Amniotic epithelial cell (primary cell): ENCODE data around the gene DIS3L2.
A peak's percentile ranks its signal among the peaks of the same experiment; 100 is the strongest.
"Not testable (repeated sequence)": the region's sequence is repeated elsewhere in the genome, so short reads cannot be mapped to it uniquely, and the experiment has no call there.

Source experiments
- DNase-seq: peaks from one replicate; pipeline ENCODE4 v3.0.0-alpha.2; 2010; ENCODE audit warnings: low read depth

The DIS3L2 gene

GRCh38 chr2:232117413-232117812 lies 155.9 kb downstream of the DIS3L2 start:
- DNase-seq = no peak

- DNase-seq = peak; percentile 19
These were observed 159.4 kb downstream of the DIS3L2 start for GRCh38 chr2:232120911-232121310.

GRCh38 chr2:232124309-232124708 lies 162.8 kb downstream of the DIS3L2 start:
- no peak for DNase-seq

GRCh38 chr2:232126301-232127099 lies 165.0 kb downstream of the DIS3L2 start:
- no peak for DNase-seq

GRCh38 chr2:232129483-232129882 lies 168.0 kb downstream of the DIS3L2 start:
- DNase-seq = no peak

- DNase-seq = no peak
These were observed 170.7 kb downstream of the DIS3L2 start for GRCh38 chr2:232132181-232132580.

GRCh38 chr2:232133078-232133477 lies 171.6 kb downstream of the DIS3L2 start:
- no peak for DNase-seq

GRCh38 chr2:232134939-232135338 lies 173.4 kb downstream of the DIS3L2 start:
- no peak for DNase-seq

- no peak for DNase-seq
These were observed 176.0 kb downstream of the DIS3L2 start for GRCh38 chr2:232137356-232138147.

GRCh38 chr2:232138441-232138840 lies 176.9 kb downstream of the DIS3L2 start:
- DNase-seq = no peak

- DNase-seq = no peak
These were observed 177.7 kb downstream of the DIS3L2 start for GRCh38 chr2:232139171-232139594.

GRCh38 chr2:232139786-232140562 lies 178.5 kb downstream of the DIS3L2 start:
- DNase-seq = peak; percentile 33

- DNase-seq = no peak
These were observed 180.1 kb downstream of the DIS3L2 start for GRCh38 chr2:232141591-232141990.

- DNase-seq = peak; percentile 27
These were observed 180.5 kb downstream of the DIS3L2 start for GRCh38 chr2:232142049-232142448.

GRCh38 chr2:232142502-232142901 lies 181.0 kb downstream of the DIS3L2 start:
- DNase-seq = no peak

GRCh38 chr2:232146294-232146693 lies 184.8 kb downstream of the DIS3L2 start:
- DNase-seq = peak; percentile 33

- peak; percentile 76 for DNase-seq
These were observed 186.0 kb downstream of the DIS3L2 start for GRCh38 chr2:232147440-232148077.

GRCh38 chr2:232162187-232162586 lies 200.7 kb downstream of the DIS3L2 start:
- peak; percentile 38 for DNase-seq

- DNase-seq = no peak
These were observed 208.9 kb downstream of the DIS3L2 start for GRCh38 chr2:232170396-232170795.

- no peak for DNase-seq
These were observed 213.1 kb downstream of the DIS3L2 start for GRCh38 chr2:232174662-232175061.

- not testable (repeated sequence) for DNase-seq
These were observed 215.1 kb downstream of the DIS3L2 start for GRCh38 chr2:232176587-232176986.

- DNase-seq = no peak
These were observed 221.8 kb downstream of the DIS3L2 start for GRCh38 chr2:232183279-232183678.
